ENCODE data around the gene CFL2. TPM values are rescaled to one million over a fixed set of nuclear protein-coding genes. Genes with fewer than 3 reads are reported as not detected.
"Not testable (repeated sequence)": the region's sequence is repeated elsewhere in the genome, so short reads cannot be mapped to it uniquely, and the experiment has no call there.

The CFL2 gene
- total RNA-seq, 2 donors from 2014 or later = 46.3 to 79.2 TPM

- intact Hi-C loops (cut with DNase I) = no loop called here
- TF ChIP-seq CTCF (IDR thresholded peaks at IDR 0.05) (no peak), POLR2AphosphoS5 (IDR thresholded peaks at IDR 0.05) (no peak), POLR2A (IDR thresholded peaks at IDR 0.05) (no peak)
- H3K27me3 ChIP-seq (replicated peaks; ENCODE audit: insufficient read depth) = no peaks in the 10 kb centered on the region
- no peaks in the 10 kb centered on the region for H3K36me3 ChIP-seq
- H3K4me1 ChIP-seq (replicated peaks) = no peaks in the 10 kb centered on the region
- H3K4me3 ChIP-seq = no peak overlapping the region
- no peak for DNase-seq (ENCODE audit: low spot score)
- no peak overlapping the region for H3K27ac ChIP-seq
- no peaks in the 10 kb centered on the region for H3K9me3 ChIP-seq
- WGBS = 51% methylated on average over 3 of the region's 3 CpGs
Observed at GRCh38 chr14:34707722-34708121, 6.7 kb downstream of the CFL2 start.

- H3K27ac ChIP-seq = no peak overlapping the region
- no peak for DNase-seq (ENCODE audit: low spot score)
- no peaks in the 10 kb centered on the region for H3K9me3 ChIP-seq
- no peak for TF ChIP-seq POLR2AphosphoS5 (IDR thresholded peaks at IDR 0.05)
- TF ChIP-seq CTCF (IDR thresholded peaks at IDR 0.05) = no peak
- TF ChIP-seq POLR2A (IDR thresholded peaks at IDR 0.05) = no peak
- no peaks in the 10 kb centered on the region for H3K36me3 ChIP-seq
- WGBS = 98% methylated on average over 3 of the region's 3 CpGs
- no peak overlapping the region for H3K4me3 ChIP-seq
- H3K4me1 ChIP-seq (replicated peaks) = no peaks in the 10 kb centered on the region
- no peaks in the 10 kb centered on the region for H3K27me3 ChIP-seq (replicated peaks; ENCODE audit: insufficient read depth)
- intact Hi-C loops (cut with DNase I) = no loop called here
Observed at GRCh38 chr14:34701808-34702207, 12.6 kb downstream of the CFL2 start.

- H3K4me3 ChIP-seq = no peak overlapping the region
- H3K36me3 ChIP-seq = no peaks in the 10 kb centered on the region
- no peaks in the 10 kb centered on the region for H3K27me3 ChIP-seq (replicated peaks; ENCODE audit: insufficient read depth)
- intact Hi-C loops (cut with DNase I) = no loop called here
- H3K4me1 ChIP-seq (replicated peaks) = no peaks in the 10 kb centered on the region
- no peak for TF ChIP-seq POLR2A (IDR thresholded peaks at IDR 0.05)
- TF ChIP-seq POLR2AphosphoS5 (IDR thresholded peaks at IDR 0.05) = no peak
- no peak for TF ChIP-seq CTCF (IDR thresholded peaks at IDR 0.05)
- H3K9me3 ChIP-seq = no peaks in the 10 kb centered on the region
- DNase-seq (ENCODE audit: low spot score) = no peak
- WGBS = 97% methylated on average over 1 of the region's 1 CpG
- H3K27ac ChIP-seq = no peak overlapping the region
Observed at GRCh38 chr14:34700622-34701130, 13.7 kb downstream of the CFL2 start.

- 35% methylated on average over 4 of the region's 4 CpGs for WGBS
- Histone ChIP-seq H3K27me3 (replicated peaks; ENCODE audit: insufficient read depth) (no peaks in the 10 kb centered on the region), H3K4me3 (no peak overlapping the region), H3K4me1 (replicated peaks) (no peaks in the 10 kb centered on the region), H3K36me3 (no peaks in the 10 kb centered on the region), H3K27ac (no peak overlapping the region), H3K9me3 (no peaks in the 10 kb centered on the region)
- TF ChIP-seq POLR2AphosphoS5 (IDR thresholded peaks at IDR 0.05) (peak; percentile 55), CTCF (IDR thresholded peaks at IDR 0.05) (no peak), POLR2A (IDR thresholded peaks at IDR 0.05) (no peak)
- intact Hi-C loops (cut with DNase I) = loop anchor here (10.0 kb wide), 2 partner anchors 65 to 425 kb away; partner anchors contain the start of genes PPP2R3C, PRORP and SNX6
- DNase-seq (ENCODE audit: low spot score) = no peak
Observed at GRCh38 chr14:34699873-34700621, 14.3 kb downstream of the CFL2 start.

DNA sequence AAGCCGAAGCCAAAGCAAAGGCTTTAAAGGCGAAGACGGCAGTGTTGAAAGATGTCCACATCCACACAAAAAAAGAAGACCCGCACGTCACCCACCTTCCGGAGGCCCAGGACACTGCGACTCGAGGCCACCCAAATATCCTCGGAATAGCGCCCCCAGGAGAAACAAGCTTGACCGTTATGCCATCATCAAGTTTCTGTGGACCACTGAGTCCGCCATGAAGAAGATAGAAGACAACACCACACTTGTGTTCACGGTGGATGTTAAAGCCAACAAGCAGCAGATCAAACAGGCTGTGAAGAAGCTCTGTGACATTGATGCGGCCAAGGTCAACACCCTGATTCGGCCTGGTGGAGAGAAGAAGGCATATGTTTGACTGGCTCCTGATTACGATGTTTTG, 20.2 kb downstream of the CFL2 start:
- WGBS = 95% methylated on average over 16 of the region's 16 CpGs
- H3K36me3 ChIP-seq; DNase-seq (ENCODE audit: low spot score); H3K9me3 ChIP-seq; H3K4me3 ChIP-seq; H3K27ac ChIP-seq; H3K27me3 ChIP-seq (replicated peaks; ENCODE audit: insufficient read depth); H3K4me1 ChIP-seq (replicated peaks): not testable (repeated sequence)
- intact Hi-C loops (cut with DNase I) = loop anchor here (10.0 kb wide), 2 partner anchors 59 to 431 kb away; partner anchors contain the start of genes PPP2R3C, PRORP and SNX6
